Upper lobe of right lung (tissue), 1 donor: ENCODE measurements around the gene TAS1R3. TPM values are rescaled to one million over a fixed set of nuclear protein-coding genes. Genes with fewer than 3 reads are reported as not detected.

ENCODE experiments used
- ATAC-seq: fragments of 200-7000 bp; cut with Tn5 transposase; one replicate; pipeline ENCODE4 v1.9.1; 2020; ENCODE audit warnings: mild to moderate bottlenecking, moderate library complexity
- DNase-seq: peaks from one replicate; pipeline ENCODE4 v3.0.0-alpha.2; 2020
- H3K27ac ChIP-seq: fragments of 200-600 bp; one replicate; pipeline ENCODE4 v1.8.0; 2022
- H3K27me3 ChIP-seq: fragments of 200-600 bp; one replicate; pipeline ENCODE4 v1.8.0; 2022; ENCODE audit warnings: mild to moderate bottlenecking
- H3K36me3 ChIP-seq: fragments of 200-600 bp; one replicate; pipeline ENCODE4 v1.8.0; 2022
- H3K4me1 ChIP-seq: fragments of 200-600 bp; one replicate; pipeline ENCODE4 v1.8.0; 2022
- H3K4me3 ChIP-seq: fragments of 200-600 bp; one replicate; pipeline ENCODE4 v1.8.0; 2022; ENCODE audit warnings: mild to moderate bottlenecking
- H3K9me3 ChIP-seq: fragments of 200-600 bp; one replicate; pipeline ENCODE4 v1.8.0; 2022
- intact Hi-C: fragments of 100-400 bp; cut with DNase I; formaldehyde crosslinking; loops from one replicate; pipeline ENCODE4 v1.11.0; 2022
- total RNA-seq: library from RNA; stranded (reverse); fragmentation: NEBNext Ultra II Directional; extraction: Animal tissue kit (Norgen Biotek cat#: 25700); gene quantifications from one replicate; pipeline ENCODE4 v1.2.1, GENCODE V29; 2021
- TF ChIP-seq, protein P1 (sequence below): fragments of 200-600 bp; IDR thresholded peaks from one replicate; pipeline ENCODE4 v1.8.0; 2022; ENCODE audit warnings: antibody characterized with exemption
- donor health status: DM: no; HTN: yes; CAD: no; lungs with severe emphysema.

TAS1R3 gene
- total RNA-seq, 1 donor from 2014 or later = 0.32 TPM

DNA sequence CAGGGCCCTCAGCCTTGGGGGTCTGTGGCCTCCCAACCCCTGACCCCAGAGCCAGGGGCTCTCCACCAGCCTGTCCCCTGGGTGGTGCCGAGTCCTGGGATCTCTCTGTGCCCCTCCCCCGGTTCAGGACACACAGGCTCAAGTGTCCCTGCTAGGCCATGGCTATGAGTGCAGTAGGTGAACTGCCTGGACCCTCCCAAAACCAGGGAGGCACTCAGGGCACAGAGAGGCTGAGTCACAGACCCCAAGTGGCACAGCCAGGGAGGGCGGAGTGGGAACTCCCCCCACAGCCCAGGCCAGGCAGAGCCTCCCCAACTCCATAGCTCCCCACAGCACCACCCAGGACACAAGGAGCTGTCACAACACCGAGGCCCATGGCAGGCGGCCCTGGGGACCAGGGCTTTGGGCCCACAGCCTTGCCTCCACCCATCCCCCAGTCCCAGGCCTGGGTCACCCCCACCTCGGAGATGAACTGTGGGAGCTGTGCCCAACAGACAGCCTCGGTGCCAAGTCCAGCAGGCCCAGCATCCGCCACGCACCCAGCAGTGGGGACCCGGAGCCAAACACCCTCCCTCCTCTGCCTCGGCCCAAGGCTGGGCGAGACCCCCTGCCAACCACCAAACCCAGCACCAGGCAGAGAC, 14.9 kb downstream of the TAS1R3 start:
- H3K27ac ChIP-seq = peak overlapping the region; percentile 58
- H3K27me3 ChIP-seq = no peaks in the 10 kb centered on the region
- no peak for ATAC-seq
- TF ChIP-seq, protein P1, sequence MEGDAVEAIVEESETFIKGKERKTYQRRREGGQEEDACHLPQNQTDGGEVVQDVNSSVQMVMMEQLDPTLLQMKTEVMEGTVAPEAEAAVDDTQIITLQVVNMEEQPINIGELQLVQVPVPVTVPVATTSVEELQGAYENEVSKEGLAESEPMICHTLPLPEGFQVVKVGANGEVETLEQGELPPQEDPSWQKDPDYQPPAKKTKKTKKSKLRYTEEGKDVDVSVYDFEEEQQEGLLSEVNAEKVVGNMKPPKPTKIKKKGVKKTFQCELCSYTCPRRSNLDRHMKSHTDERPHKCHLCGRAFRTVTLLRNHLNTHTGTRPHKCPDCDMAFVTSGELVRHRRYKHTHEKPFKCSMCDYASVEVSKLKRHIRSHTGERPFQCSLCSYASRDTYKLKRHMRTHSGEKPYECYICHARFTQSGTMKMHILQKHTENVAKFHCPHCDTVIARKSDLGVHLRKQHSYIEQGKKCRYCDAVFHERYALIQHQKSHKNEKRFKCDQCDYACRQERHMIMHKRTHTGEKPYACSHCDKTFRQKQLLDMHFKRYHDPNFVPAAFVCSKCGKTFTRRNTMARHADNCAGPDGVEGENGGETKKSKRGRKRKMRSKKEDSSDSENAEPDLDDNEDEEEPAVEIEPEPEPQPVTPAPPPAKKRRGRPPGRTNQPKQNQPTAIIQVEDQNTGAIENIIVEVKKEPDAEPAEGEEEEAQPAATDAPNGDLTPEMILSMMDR = no peak
- no peaks in the 10 kb centered on the region for H3K9me3 ChIP-seq
- no peak for DNase-seq
- intact Hi-C loops = no loop called here
- H3K4me3 ChIP-seq = no peak overlapping the region
- H3K36me3 ChIP-seq = no peaks in the 10 kb centered on the region
- peaks cover 26% of the 10 kb centered on the region for H3K4me1 ChIP-seq

DNA sequence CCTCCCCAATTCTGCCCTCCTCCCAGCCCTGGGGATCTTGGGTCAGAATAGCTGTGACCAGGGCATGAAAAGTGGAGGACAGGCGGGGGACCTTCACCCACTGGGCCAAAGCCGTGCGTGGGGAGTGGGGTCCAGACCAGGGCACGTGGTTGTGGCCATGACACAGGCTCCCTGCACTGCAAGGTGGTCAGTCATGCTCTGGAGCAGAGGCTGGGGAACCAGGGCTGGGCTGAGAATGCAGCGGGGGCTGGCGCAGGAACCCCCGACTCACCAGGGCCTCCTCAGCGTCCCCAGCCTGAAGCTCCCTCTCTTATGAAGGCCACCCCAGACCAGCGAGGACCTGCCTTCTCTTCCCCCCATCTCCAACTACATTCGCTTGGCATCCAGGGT, 15.4 kb downstream of the TAS1R3 start:
- Histone ChIP-seq H3K36me3 (no peaks in the 10 kb centered on the region), H3K9me3 (no peaks in the 10 kb centered on the region), H3K27me3 (no peaks in the 10 kb centered on the region), H3K27ac (no peak overlapping the region), H3K4me1 (peaks cover 28% of the 10 kb centered on the region), H3K4me3 (no peak overlapping the region)
- DNase-seq = no peak
- intact Hi-C loops = no loop called here
- TF ChIP-seq, protein P1 = no peak
- no peak for ATAC-seq

DNA sequence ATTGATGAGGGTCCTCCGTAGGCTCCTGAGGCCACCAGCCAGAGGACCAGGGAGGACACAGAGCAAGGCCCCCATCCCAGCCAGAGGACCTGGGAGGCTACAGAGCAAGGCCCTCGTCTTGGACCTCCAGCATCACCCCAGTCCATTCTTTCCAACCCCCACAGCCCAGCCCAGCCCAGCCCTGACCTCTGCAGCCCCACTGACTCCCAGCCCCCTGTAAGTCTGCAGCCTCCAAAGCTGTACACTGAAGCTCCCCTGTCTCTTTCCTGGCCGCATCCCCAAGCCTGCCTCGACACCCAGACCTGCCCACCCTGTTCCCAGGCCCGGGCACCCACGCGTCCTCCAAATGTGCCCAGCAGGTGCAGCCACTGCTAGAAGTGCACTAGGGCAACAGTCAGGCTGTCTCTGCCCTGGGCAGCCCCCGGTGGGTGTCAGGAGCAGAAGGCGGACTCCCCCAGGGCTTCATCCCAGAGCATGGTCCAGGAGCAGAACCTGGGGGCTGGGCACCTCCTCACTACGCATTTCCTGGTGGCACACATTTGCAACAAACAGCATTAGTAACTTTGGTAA, 16.0 kb downstream of the TAS1R3 start:
- Histone ChIP-seq H3K27me3 (no peaks in the 10 kb centered on the region), H3K4me1 (peaks cover 34% of the 10 kb centered on the region), H3K9me3 (no peaks in the 10 kb centered on the region), H3K36me3 (no peaks in the 10 kb centered on the region), H3K27ac (no peak overlapping the region), H3K4me3 (peak overlapping the region; percentile 58)
- ATAC-seq = no peak
- intact Hi-C loops = no loop called here
- no peak for DNase-seq
- TF ChIP-seq, protein P1 = no peak

DNA sequence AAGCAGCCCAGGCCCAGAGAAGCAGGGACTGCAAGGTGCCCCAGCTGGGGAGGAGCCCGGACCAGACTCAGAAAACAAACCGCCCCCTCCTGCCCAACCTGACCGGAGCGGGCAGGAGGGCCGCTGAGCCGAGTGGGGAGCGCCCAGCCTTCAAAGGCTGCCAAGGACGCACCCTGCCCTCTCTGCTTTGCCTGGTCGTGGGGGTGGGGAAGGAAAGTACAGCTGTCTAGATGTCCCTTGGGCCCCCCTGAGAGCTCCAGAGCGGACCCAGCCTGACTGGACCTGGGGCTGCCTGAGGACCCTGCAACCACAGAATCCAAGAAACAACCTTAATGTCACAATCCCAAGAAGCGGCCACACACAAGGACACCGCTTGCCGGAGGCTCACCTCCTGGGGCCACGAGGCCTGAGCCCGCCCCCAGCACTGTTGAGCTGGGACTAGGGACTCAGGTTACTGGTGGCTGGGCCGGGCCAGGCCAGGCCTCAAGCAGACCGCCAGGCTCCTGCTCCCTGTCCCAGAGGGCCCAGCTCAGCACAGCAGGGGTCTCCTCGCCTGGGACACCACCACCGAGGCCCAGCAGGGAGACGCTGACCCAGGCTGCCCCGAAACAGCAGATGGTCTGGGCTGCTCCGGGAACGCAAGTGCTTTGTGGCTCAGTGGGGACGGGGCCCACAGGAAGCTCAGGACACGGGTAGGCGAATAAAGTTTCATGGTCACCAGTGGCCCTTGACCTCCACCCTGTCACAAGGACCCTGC, 16.8 kb downstream of the TAS1R3 start:
- peak; percentile 81 for DNase-seq
- Histone ChIP-seq H3K27ac (peak overlapping the region; percentile 68), H3K36me3 (no peaks in the 10 kb centered on the region), H3K4me3 (peak overlapping the region; percentile 58), H3K9me3 (no peaks in the 10 kb centered on the region), H3K27me3 (no peaks in the 10 kb centered on the region), H3K4me1 (peaks cover 34% of the 10 kb centered on the region)
- TF ChIP-seq, protein P1 = no peak
- intact Hi-C loops = no loop called here
- peak; percentile 44 for ATAC-seq

DNA sequence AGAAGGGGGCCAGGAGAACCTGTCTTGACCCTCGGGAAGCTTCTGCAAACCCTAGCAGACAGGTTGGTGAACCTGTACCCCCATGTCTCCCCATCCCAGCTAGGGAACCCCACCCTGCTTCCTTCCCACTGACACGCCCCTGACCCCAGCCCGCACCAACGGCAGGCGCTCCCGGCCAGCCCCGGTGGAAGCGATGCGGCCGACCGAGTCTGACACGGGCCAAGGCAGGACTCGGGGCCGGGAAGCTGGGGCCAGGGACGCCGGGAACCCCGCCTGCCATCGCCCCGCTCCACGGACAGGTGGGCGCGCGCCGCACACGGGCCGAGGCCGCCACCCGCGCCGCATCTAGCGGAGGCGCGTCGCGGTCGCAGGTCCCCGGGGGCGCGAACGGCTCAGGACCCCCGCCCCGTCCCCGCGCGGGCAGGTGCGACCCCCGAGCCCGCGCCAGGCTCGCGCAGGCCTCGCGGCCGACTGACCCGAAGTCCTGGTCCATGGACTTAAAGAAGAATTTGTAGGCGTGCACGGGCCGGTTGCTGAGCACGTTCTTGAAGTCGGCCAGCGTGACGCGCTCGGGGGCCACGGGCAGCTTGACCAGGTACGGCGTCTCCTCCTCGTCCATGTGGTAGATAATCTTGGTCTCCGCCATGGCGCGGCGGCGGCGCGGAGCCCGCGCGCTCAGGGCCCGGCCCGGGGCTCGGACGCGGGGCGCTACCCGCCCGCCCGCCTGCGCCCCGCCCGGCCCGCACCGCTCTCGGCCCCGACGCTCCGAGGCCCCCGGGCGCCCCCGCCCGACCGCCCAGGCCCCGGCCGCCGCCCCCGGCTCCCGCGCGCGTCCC, 17.6 kb downstream of the TAS1R3 start:
- Histone ChIP-seq H3K27me3 (peaks cover 6% of the 10 kb centered on the region), H3K4me1 (peaks cover 38% of the 10 kb centered on the region), H3K27ac (peak overlapping the region; percentile 68), H3K4me3 (peak overlapping the region; percentile 58), H3K9me3 (no peaks in the 10 kb centered on the region), H3K36me3 (no peaks in the 10 kb centered on the region)
- TF ChIP-seq, protein P1 = no peak
- DNase-seq (no peak), ATAC-seq (peak; percentile 0)
- intact Hi-C loops = no loop called here
